Nucleus accumbens (tissue), 56 donors: ENCODE measurements around the gene WDR27.

ENCODE experiments used
- DNase-seq, 56 donors: peaks; one replicate each; lab custom pipeline; 2025; lab: John Stamatoyannopoulos, UW

The WDR27 gene

DNA sequence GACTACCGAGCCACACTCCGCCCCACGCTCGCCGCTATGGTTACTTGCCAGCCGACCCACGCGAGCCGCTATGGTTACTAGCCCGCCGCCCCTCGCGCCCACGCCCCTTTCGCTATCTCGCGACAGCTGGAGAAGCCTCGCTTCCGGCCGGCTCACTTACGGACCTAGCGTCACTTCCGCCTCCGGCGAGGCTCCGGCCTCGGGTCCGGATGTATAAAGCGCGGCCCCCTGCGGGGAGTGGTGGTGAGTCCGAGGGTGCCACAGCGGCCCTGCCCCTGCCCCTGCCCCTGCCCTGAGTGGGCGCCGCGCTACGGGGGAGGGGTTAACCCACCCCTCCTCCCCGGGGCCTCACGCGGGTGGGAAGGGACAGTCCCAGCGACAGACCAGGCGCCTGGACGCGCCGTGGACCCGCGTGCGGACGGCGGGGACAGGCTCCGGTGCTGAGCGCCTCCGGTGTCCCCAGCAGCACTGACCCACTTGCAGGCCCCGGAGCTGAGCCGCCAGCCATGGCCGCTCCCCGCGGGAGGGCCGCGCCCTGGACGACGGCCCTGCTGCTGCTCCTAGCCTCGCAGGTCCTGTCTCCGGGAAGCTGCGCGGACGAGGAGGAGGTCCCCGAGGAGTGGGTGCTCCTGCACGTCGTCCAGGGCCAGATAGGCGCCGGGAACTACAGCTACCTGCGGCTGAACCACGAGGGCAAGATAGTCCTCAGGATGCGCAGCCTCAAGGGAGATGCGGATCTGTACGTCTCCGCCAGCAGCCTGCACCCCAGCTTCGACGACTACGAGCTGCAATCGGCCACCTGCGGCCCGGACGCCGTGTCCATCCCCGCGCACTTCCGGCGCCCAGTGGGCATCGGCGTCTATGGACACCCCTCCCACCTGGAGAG, at the start of gene WDR27, which contains the start of gene C6orf120:
Gene WDR27, minus strand, starts transcription at position 76 of the 886 bp plus-strand sequence. CDS start 13,024 bp downstream, outside the sequence.
Gene C6orf120, plus strand, starts transcription at position 173 of the 886 bp plus-strand sequence. Its CDS starts 334 bp downstream, at position 507.
- DNase-seq, result peak; percentile 62 to 97 (median 90)

DNA sequence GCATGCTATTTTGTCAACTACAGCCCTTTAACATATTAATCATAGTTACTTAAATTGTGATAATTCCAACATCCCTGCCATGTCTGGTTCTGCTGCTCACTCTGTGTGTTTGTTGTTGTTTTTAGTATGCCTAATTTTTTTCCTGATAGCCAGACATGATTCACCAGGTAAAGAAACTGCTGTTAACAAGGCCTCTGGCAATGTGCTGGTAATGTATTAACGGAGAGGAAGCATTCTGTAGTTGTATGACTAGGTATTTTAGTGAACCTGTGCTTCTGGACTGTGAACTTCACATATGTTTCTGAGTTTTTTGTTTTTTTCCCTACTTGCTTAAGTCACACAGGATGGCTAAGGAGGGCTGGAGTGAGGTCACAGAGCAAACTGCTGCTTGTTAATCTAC, 44.7 kb upstream of the WDR27 start:
- DNase-seq, result no peak

DNA sequence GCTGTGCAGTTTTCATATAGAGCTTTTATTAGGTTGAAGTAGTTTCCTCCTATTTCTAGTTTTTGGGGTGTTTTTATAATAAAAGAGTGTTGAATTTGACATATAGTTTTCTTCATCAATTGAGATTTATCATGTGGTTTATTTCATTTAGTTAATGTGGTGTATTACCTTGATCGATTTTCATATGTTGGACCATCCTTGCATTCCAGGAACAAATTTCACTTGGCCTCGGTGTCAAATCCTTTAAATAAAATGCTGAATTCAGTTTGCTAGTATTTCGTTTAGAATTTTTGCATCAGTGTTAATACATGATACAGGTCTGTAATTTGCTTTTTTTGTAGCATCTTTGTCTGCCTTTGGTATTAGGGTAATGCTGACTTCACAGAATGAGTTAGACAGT, 43.6 kb upstream of the WDR27 start:
- DNase-seq, result no peak

DNA sequence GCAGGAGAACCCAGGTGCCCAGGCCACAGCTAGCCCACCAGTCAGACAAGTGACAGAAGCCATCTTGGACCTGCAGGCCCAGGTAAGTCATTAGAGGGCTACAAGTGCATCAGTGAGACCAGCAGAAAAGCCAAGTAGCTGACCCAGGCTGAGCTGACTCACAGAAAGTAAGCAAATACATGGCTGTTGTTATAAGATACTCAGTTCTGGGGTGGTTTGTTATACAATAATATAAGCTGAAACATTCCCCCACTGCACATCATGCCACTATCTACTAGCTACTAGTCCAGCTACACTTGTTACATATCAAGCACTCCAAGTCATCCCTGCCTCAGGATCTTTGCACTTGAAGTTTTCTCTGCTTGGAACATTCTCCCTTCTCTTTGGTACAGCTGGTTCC, 39.5 kb upstream of the WDR27 start:
- no peak for DNase-seq

DNA sequence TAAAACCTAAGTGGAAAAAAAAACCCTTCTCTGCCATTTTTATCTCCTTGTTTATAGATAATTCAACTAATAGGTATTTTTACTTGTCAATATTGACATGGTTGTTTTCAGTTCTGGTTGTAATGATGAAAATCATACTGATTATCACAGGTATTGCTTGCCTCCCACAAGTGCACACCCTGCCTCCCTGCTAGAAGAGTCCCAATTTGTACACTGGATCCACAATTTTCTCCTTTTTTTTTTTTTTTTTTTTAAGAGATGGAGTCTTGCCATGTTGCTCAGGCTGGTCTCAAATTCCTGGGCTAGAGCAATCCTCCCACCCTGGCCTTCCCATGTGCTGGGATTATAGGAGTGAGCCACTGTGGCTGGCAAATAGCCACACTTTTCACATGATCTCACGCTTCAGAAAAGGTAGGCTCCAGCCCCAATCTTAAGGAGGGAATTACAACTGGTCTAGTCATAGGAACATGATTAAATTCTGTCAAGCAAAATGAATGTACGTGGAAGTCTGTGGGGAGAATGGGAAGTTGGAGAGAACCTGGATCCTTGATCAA, 37.2 kb upstream of the WDR27 start:
- no peak for DNase-seq

DNA sequence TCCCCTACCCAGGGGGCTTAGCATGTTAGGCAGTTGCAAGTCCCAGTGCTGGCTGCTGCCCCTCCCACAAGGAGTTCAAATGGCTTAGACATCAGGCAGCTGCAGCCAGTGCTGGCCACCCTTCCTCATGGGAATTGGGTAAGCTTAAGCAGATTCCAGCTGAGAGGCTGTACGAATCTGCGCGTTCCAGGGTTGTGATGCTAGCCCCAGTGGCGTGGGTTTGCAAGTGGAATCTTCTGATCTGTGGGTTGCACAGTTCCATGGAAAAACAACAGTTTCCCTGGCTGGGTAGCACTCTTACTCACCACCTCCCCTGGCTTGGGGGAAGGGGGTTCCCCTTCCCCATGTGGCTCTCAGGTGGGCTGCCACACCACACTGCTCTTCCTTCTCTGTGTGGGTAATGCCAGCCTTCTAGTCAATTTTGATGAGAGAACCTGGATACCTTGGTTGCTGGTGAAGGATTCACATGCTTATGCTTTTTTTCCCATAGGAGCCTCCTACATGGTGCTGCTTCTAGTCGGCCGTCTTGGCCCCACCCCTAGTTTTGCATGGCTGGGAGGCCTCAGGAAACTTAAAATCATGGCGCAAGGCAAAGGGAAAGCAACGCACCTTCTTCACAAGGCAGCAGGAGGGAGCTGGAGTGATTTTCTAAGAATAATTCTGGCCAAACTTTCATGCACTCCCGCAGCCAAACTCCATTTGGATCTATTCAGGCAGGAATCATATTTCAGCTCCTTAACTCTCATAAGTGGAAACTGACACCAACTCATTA, 36.6 kb upstream of the WDR27 start:
- no peak for DNase-seq

DNA sequence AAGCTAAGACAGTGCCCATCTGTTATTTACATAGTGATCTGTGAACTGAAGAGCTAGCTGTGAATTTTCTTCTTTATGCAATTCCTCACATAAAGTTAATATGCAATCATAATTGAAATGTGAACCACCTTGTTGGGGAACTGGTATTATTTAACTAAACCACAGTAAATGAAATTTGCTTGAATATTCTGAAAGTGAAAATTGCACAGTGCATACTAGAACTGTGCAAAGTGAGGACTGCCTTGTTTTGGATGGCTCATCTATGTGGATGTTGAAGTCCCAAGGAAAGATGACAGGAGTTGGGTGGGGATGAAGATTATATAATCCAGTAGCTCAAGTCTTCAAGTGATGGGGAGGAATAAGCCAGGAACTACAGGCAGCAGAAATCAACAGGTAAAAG, 28.1 kb upstream of the WDR27 start:
- no peak for DNase-seq

DNA sequence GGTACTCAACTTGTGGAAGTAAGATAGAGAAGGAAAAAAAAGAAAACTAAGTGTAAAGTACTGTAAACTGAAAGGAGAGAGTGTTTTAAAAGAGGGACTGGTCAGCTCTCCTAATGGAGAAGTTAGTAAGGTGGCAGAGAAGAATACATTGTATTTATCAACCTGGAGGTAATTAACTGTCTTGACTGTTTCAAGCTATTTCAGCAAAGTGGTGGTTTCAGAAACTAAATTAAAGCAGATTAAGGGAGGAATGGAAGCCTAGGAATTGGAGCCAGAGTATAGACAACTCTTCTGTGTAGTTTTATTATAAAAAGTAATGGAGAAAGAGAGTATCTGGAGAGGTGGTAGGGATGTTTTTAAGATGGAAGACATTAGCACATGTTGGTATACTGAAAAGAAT, 25.1 kb upstream of the WDR27 start:
- DNase-seq, result no peak

DNA sequence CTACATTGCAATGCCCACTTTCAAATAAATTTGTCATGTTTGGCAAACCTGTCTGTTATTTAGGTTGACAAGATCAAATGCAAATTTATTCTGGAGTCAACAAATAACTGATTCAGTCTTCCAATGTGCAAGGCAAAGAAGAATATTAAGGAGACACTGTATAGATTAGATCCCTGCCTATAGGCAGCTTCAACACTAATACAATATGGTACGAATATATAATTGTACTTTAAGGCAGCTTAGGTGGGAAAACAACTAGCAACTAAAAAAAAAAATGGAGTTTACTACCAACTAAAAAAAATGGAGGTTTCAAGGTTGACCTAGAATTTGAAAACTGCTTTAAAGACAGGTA, 24.2 kb upstream of the WDR27 start:
- DNase-seq, result no peak

DNA sequence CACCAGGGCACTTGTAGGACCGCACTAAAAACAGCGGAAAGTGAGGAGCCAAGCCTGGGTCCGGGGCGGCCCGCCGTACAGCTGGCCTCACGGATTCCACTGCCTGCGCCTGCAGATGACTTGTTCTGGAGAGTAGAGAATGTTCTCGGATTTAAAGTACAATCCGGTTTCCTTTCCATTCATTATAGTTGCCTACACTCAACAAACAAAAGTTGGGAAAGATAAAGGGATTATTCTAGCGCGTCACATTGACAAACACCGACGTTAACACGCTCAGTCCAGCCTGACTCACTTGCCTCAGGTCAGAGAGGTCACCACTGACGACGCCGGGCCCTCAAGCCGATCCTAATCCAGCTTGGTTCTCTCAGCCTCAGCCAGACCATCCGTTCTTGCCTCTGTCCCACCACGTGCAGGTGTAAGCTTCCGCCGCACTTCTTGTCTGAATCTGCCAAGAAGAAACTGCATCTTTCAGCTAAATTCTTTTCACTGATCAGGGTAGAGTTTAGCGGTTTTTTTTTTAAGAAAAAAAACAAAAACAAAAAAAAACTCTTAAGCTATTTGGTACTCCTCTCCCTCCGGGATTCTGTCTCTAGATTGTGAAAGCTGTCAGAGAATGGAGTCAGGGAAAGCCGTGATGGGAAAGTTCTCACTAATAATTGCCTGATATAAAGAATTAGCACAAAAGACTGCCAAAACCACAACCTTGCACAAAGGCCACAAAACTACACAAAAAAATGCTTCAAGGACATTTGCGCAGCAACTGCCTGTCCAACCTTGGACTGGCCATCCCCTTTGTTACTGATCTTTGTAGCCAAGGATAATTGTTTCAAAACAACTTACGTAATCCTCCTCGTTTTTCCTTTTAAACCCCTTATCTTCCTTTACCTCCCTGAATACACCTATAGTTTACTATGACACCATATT, 23.6 kb upstream of the WDR27 start:
- peak in 35 of 56 donors; percentile 4 to 62 (median 29) for DNase-seq

DNA sequence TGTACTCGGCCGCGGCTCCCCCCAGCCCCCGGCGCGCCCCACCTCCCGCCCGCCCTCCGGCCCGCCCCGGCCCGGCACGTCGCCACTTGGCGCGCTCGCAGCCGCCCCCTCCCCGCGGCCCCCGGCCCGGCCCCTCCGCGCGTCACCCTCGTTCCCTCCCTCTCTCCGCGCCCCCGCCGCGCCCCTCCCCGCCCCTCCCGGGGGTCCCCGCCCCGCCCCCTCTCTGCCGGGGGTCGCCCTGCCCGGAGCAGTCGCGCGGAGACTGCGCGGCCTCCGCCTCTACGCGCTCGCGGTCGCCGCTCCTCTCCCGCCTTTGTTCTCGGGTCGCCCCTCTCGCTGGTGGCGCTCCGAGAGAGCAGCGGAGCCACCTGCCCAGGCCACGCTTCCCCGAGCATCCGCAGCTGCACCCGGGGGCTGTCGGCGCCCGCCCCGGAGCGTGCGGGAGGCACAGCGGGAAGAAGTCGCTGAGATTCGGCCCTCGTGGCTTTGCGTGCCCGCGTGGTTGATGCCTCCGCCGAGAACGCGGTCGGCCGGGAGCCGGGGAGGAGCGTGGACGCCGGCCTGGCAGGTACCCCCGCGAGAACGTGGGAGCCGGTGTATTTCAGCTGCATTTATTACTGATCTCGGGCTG, 22.8 kb upstream of the WDR27 start, which contains the start of gene PHF10:
Gene PHF10, minus strand, starts transcription at position 7 of the 631 bp plus-strand sequence. CDS start 569 bp downstream, outside the sequence.
- DNase-seq, result peak in 47 of 56 donors; percentile 9 to 89 (median 59)

DNA sequence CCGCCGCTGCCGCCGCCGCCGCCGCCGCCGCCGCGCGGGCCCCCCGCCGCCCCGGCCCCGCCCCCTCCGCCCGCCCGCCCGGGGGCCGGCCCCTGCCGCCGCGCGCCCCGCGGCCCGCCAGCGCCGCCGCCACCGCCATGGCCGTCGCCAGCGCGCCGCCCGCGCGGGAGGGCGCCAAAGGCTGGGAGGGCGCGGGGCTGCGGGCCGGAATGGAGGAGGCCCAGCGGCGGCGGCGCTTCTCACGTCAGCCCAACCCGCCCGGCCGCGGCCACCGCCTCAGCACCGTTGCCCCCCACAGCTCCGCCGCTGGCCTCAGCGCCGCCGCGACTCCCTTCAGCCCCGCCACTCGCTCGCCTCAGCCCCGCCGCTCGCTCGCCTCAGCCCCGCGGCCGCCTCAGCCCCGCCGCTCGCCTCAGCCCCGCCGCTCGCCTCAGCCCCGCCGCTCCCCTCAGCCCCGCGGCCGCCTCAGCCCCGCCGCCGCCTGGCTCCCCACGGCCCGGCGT, 22.2 kb upstream of the WDR27 start:
- DNase-seq, result peak in 13 of 56 donors; percentile 6 to 56 (median 49)

DNA sequence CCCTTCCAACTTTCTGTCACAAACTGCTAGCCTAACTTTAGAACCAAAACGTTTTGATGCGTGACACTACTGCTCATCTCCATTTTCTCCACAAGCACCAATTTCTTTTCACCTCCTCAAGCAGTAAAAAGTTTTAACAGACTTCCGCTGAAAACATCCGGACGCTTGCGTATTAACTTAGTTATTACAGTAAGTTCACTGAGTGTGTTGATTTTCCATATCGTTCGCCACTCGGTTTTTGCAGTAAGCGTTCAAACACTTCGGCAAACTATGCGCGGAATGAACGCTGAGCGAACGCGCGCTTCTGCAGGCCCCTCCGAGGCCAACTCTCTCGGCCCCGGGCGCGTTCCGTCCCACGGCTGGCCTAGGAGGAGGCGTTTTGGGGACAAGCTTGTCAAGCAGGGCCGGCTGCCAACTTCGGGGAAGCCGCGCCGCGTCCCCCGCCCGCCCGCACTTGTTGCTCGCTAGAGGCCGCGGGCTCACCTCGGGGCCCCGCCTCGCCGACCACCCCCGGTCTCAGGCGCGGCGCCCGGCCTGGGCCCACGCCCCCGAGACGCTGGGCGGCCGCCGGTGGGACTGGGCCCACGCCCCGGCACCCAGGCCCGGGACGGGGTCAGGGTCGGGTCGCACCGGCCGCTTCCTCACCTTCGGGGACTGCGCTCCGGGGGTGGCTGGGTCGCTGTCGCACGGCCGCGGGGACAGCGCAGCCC, 21.5 kb upstream of the WDR27 start:
- peak in 51 of 56 donors; percentile 10 to 86 (median 52) for DNase-seq

DNA sequence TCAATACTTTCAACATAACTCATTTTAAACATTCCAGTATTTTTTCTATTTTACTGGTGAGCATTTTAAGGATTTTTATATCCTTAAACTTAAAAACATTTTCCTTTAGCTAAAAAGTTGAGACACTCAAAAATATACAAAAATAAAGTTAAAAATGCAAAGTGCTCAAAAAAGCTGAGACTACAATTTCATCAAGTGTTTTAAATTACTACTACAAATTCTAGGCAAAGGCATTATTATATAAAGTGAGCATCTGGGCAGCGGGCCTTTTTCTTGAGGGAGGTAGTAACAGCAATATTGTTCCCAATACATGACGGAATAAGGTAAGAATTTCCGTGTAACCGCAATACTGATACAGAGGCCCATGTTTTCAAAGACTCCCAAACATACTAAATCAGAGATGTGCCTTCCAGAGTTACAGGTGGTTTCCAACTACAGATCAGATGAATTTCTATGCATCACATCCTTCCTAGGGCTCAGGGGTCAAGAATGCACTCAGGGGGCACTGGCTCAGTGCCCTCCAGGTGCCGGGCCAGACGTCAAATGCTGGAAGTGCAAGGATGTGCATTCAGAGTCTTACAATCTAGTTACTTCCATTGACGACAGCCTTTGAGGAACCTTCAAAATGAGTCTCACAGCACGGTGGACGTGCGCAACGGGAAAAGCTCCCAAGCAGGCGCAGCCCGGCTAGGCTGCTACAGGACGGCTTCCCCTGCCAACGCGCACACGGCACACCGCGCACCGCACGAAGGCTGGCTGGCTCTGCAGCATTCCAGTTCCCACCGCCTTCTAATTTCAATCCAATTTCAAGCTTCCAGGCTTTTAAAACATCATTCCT, 20.8 kb upstream of the WDR27 start:
- DNase-seq, result peak in 26 of 56 donors; percentile 3 to 49 (median 17)

DNA sequence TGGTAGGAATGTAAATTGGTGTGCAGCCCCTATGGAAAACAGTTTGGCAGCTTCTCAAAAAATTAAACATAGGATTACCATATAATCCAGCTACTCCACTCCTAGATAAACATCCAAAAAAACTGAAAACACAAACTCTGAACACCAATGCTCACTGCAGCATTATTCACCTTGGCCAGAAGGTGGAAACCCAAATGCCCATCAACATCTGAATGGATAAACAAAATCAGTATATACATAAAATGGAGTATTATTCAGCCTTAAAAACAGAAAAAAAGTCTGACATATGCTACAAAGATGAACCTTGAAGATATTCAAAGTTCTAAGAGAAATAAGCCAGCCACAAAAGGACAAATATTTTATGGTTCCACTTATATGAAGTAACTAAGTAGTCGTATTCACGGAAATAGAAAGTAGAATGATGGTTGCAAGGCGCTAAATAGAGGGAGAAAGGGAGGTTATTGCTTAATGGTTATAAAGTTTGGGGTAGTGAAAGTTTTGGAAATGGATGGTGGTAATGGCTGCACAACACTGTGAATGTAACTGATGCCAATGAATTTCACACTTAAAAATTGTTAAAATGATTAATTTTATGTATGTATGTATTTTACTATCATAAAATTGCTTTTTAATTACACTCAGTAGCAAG, 18.5 kb upstream of the WDR27 start:
- DNase-seq, result no peak

DNA sequence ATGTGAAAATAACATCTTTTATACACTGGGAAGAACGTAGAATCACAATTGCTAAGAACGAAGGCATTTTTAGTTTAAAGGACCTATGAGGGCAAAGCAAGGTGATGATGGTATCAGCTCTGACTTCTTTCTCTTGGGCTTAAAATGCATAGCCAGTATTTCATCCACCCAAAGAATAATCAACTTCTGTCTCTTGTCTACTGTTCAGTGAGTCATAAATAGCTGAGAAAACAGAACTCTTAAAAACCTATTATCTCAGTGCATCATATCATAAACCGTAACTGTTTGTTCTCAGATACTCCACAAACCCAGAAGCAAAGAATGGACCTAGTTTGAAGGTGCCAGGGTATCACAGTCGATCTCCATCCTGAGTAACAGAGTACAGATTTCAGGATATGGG, 17.3 kb upstream of the WDR27 start:
- no peak for DNase-seq

DNA sequence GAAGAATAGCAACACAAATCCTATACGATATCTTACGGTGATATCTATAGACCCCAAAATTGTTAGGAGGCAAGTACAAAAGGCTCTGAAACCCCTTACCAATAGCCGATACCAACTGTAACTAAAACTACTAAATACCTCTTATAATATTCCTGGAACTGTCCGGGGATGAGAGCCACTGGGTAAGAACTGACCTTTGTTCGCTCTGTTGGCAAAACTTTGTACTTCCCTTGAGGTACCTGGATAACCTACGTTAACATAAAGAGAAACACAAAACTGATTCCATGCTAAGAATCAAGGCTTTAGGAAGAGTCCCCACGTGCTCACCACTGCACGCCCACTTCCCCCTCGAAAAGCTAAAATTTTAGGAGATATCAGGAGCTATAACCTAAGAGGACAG, 12.8 kb upstream of the WDR27 start:
- no peak for DNase-seq
